ENCODE data around the gene EEPD1.
"Not testable (repeated sequence)": the region's sequence is repeated elsewhere in the genome, so short reads cannot be mapped to it uniquely, and the experiment has no call there.

Gene EEPD1

DNA sequence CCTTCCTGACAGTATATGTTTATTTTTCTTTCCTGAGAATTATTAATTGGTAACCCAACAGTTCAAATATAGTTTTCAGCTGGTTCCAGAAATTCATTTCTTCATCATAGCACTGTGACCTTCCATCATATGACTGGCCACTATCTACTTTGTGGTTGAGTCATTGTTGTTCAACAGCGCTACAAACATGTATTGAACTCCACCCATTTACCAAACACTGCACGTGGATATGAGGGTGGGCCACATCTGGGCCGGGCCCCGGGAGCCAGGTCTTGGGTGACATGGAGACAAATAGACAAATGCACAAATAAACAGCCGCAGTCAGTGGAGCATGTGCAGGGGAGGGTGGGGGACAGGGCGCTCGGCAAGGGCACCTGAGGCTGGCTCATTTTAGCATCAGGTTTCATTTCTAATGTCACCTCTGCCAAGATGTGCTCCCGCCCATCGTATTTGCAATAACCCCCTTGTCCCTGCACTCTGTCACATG is 24.0 kb upstream of the EEPD1 start:
- DNase-seq, result no peak

DNA sequence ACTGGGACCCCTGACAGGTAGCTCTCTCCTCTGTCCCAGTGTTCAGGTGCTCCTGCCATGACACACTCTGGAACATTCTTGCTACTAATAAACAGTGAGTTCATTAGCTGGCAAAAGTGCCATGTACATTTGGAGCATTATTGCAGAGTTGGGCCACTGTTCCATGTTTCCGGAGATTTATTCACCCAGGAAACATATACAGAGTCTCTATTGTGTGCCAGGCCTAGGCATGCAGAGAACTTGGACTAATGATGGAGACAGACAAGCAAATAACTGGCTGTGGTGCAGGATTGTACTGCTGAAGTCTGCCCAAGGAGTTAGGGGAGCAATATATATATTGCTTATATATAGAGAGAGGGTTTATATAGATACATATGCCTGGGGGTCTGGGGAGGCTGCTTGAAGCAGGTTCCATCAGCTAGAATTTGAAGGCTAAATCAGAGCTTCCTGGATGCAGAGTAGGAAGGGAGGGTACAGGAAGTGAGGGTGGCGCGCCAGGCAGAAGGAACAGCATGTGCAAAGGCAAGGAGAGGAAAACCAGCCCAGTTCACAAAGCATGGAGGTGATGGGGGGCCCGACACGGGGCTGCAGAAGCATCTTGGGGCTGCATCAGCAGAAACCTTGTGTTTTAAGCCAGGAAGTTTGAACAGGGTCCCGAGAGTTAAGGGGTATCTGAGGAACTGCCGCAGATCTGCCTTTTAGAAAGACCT is 22.7 kb upstream of the EEPD1 start:
- no peak for DNase-seq

DNA sequence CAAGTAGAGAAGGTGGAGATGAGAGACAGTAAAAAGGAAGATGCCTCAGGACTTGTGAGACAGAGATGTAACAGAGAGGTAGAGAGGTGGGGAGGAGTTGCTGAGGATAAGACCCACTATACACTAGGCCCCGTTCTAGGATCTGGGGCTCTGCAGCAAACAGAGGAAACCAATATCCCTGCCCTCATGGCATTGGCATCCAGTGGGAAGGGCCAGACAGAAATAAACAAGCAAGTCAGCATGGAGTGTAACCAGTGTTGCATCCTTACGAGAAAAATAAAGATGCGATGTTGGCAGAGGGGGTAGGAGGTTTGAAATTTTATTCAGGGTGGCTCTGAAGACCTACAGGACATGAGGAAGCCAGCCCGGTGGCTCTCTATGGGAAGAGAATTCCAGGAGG is 22.0 kb upstream of the EEPD1 start:
- no peak for DNase-seq

DNA sequence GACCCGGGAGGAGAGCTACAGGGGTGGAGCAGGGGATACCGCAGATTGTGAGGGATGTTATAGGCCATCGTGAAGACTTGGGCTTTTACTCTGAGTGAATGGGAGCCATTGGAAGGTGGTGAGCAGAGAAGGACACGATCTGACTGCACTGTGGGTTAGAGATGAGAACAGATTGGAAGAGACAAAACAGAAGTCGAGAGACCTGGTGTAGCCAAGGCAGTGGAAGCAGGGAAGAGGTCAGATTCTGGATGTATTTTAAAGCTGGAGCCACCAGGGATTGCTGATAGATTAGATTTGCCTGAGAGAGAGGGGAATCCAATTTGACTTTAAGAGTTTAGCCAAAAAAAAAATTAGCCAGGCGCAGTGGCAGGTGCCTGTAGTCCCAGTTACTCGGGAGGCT is 21.6 kb upstream of the EEPD1 start:
- DNase-seq, result no peak

DNA sequence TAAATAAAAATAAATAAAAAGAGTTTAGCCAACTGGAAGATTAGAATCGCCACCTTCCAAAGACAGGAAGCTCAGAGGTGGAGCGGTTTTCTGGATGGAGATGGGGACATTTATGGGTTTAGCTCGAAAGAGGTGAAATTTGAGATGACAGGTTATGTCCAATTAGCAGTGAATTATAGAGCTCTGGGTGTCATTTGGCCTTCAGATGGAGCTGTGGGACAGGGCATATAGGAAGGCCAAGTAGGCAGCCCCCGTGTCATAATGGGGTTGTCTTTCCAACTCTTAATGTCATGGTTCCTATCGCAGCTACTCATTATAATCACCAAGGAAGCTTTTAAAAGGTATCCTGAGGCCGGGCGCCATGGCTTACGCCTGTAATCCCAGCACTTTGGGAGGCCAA is 21.0 kb upstream of the EEPD1 start:
- no peak for DNase-seq

DNA sequence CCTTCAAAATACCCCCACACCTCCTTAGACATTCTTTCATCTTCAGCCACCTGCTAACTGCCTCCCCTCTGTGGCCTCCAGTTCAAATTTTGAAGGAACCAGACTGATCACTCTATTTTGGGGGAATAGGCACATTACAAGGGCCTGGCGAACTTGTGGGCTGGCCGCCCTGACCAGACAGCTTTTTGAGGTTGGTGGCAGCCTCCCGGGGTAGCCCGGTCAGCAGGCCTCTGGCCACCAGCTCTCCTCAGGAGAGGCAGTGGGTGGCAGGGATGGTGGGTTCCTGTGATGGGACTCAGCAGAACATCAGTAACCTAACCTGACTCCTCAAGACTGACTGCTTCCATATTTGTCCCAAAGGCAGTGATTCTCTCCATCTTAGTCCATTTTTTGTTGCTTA is 17.4 kb upstream of the EEPD1 start:
- no peak for DNase-seq

DNA sequence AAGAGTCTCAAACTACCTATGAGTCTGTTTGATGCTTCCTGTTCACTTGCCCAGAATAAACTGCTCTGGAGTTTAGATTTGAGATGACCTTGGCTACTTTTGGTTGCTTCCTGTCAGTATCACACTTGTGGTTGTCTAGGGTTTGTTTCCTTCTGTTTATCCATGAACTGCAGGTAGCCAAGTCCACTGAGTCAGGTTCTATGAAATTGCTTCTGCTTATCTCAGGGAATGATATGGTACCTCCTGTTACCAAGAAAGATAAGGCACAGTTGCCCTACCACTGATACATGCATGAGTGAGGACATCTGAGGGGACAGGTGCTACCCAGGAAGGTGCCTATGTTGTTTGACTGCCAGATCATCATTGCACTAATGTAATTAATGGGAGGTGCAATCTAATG is 15.8 kb upstream of the EEPD1 start:
- DNase-seq, result no peak

DNA sequence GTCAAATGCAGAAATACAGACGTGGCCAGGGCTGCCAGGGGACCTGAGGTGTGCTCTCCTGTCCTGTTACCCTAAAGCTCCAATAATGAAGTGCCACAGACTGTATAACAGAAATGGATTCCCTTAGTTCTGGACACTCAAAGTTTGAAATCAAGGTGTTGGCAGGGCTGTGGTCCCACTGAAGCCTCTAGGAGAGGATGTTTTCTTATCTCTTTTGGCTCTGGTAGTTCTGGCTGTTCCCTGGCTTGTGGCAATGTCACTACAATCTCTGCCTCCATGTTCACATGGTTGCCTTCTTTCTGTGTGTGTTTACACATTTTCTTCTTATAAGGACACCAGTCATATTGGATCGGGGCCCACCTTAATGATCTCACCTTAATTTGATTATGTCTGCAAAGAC is 15.3 kb upstream of the EEPD1 start:
- no peak for DNase-seq

DNA sequence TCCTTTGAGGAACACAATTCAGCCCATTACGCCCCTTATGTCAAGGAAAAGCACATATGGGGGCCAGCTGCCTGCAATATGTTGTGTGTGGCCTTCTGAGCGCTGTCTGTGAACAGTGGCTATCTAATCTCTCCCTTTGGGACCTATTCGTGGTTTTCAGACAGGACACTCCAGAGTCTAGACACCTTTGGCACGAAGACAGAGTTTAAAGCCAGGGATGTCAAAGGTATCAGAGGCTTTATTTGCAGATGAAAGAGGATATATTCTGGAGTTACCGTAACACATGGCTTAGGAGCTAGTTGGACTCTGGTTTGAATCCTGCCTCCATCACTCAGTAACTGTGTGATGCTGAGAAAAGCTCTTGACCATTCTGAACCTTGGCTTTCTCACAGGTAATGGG is 14.8 kb upstream of the EEPD1 start:
- DNase-seq, result no peak

DNA sequence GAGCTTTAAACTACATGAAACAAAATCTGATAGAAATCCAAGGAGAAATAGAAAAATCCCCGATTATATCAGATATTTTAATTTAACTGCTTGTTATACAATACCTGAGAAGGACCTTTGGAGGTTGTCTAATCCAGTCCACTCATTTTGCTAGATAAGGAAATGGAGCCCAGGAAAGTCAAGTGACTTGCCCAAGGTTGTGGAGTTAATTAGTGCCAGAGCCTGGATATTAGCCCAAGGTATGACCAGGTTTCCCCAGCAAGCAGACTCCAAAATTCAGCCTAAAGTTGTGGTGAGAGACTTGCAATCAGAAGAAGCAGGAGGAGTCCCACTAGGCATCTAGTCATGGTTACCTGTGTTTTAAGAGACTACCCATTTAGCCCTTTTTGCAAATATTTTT is 11.7 kb upstream of the EEPD1 start:
- no peak for DNase-seq

DNA sequence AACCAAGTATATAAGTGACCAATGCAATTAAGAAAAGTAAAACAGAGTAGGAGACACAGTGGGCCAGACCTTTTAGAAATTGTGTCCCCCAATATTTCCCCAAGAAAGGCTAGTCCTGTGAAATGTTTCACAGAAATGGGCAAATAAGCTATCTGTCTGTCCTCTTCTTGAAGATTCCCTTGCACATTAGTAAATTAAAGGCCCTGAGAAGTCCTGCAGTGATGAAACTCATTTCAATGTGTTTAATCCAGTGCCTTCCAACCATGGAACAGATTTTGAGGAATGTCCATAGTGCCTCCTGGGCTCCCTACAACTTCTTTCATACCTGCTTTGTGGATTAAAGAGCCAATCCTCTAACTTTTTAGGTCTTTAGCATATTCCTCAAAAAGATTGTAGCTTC is 11.2 kb upstream of the EEPD1 start:
- DNase-seq, result no peak

DNA sequence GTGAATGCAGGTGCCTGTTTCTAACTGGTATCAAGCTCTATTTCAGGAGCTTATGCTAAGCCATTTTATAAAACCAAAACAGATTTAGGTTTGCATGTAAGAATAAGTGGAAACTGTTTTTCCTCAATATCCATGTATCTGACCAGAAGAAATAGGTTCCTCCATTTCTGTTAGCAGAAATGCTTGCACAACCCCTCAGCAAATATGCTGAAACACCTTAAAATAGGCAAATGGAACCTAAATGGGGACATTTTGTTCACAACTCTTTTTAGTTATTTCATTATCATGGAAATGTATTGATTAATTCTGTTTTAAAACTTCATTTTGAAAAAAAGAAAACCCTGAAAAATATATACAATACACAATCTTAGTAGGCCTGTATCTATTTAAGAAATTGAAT is 8.9 kb upstream of the EEPD1 start:
- no peak for DNase-seq

DNA sequence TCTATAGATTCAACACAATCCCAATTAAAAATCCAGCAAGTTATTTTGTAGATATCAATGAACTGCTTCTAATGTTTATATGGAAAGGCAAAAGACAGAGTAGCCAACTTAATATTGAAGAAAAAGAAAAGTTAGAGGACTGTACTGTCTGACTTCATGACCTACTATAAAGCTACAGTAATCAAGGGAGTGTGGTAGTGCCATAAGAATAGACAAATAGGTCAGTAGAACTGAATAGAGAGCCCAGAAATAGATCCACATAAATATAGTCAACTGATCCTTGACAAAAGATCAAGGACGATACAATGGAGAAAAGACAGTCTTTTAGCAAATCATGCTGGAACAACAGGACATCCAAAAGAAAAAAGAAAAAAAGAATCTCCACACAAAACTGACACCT is 7.4 kb upstream of the EEPD1 start:
- no peak for DNase-seq

DNA sequence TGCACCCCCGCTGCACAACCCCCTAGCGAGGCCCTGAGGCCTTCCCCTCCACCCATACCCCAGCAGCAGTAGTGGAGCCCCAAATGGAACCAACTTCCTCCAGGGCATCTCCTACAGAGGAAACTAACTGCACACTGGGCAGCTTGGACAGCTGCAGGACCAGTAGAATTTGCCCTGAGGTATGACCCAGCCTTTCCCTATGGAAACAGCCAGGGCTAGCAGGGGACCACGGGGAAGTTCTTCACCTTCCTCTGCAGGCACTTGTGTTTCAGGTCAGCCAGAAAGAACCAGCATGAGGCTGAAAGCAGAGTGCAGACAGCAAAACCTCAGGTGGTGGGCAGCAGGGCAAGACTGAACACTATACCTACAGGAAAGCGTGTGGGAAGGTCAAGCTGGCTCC is 5.7 kb upstream of the EEPD1 start:
- DNase-seq, result no peak

DNA sequence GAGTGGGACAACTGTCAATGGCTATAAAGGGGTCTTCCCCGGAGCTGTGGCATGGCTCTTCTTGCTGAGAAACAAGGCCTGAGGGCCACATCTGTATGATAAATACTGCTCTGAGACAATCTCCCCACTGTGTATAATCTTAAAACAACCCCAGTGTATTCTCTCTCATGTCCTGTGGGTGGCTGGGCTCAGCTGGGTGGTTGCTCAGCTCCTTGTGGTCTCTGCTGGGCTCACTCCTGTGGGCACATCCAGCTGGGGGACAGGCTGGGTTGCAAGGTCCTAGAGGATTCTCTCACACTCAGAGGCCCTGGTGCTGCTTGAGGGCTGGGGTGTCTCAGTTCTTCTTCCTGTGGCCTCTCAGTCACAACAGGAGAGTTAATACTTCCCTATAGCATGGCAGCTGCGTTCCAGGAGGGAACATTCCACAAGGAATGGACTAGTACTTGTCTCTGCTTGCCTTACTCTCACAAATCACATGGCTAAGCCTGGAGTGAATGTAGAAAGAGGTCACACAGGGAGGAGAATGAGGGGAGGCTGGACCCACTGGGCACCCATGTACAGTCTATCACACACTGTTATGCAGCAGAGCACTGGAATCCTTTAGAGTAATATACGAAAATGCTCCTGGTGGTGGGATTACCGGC is 4.5 kb upstream of the EEPD1 start:
- DNase-seq, result no peak

DNA sequence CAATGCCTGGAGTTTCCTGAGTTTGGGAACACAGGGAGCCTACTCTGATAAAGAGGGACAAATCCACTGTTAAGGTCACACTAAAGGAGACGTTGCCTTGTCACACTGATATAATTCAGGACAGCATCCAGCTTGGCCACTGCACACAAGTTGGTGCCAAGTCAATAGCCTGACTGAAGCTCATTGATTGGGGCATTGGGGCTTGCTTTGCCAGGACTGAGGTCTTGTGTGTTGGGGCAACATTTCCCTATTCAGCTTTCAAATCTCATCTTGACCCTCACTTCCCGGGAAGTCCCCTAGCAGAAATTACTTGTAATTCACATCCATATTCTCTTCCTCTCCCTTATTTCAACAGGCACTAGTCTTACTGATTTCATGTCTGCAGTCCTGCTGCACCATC is 3.8 kb upstream of the EEPD1 start:
- DNase-seq, result not testable (repeated sequence)

DNA sequence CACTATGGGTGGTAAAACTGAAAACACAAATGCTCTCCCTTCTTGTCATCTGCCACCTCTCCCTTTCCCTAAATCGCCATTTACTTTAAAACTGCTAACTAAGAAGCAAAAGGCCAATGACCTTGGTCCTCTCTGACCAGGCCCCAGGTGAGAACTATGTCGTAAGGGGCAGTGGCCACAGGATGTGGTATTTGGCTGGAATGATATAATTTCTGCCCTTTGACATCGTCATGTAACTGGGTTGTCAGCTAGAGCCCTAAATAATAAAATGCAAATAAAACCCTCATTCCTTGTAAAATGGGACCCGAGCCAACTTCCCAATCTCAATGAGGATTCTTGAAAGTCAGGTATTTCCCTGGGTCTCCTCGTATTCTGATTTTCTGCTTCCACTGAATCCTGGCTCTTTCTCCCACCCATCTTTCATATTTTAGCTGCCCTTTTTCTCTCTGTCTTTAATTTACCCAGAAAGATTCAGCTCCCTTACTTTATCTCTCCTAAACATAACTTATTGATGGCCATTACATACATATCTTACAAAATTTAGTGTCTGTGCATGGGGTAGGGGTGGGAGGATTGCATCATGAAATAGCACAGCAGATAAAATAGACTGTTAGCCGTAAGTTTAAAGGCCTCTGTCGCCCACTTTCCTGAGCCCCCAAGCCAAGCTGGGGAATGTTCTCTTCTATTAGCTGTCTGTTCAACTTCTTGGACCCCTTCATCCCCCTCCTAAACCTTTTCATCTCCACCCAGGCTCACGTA is 3.2 kb upstream of the EEPD1 start:
- DNase-seq, result no peak

DNA sequence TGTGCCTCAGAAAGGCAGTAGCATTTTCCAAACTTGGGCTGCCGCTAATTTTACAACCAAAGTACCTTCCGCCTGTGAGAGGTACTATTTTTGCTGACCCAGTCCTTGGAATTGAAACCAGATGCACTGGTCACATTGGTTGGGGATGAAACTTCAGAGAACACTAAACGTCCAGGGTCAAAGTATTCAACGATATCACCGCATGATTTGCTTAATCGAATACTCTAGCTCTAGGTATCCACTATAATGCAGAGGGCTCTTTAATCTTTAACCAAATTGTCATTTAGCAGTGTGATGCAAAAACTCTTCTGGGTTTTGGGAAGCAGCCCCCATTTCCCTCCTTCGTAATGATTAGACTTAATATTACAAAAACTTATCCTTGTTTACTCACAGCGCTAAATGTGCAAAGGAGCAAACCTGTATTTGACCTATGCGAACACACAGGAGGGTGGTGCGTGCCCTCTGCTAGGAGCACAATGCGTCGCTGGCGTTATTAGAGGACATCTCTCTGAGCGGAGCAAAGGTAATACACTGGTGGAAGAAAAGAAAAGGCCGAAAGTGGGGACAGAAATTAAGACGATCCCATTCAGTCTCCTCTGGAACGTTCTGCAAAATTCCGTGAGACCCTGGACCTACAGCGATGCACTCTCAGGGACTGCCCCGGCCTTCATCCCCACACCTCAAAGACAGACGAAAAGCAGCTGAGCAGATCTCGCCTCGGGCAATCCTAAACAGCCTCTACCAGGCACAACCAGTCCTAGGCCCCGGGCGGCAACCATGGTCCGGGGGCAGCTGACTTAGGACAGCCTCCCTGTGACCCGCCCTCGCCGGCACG is 916 bp upstream of the EEPD1 start:
- no peak for DNase-seq

DNA sequence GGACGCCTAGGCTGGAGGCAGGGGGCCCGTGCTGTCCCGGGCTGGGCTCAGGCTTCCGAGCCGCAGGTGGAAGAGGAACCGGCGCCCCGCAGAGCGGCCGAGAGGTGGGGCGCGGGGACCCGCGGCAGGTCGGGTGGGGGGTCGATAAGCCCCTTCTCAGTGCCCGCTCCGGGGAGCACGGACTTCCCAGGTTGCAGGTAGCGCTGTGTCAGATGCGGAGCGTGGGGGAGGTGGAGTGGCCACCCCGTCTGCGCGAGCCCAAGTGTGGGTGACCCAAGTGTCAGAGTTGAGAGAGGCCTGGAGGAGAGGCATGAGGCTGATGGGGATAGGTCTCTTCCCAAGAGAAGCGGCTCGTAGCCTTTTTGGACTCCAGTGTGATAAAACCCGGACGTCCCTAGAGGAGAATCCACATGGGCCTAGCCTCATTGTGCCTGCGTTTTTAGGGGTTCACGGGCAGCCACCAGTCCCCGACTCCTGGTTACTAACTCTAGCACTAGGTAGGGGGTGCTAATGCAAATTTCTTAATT is 580 bp downstream of the EEPD1 start:
- DNase-seq, result peak; percentile 5 to 11

DNA sequence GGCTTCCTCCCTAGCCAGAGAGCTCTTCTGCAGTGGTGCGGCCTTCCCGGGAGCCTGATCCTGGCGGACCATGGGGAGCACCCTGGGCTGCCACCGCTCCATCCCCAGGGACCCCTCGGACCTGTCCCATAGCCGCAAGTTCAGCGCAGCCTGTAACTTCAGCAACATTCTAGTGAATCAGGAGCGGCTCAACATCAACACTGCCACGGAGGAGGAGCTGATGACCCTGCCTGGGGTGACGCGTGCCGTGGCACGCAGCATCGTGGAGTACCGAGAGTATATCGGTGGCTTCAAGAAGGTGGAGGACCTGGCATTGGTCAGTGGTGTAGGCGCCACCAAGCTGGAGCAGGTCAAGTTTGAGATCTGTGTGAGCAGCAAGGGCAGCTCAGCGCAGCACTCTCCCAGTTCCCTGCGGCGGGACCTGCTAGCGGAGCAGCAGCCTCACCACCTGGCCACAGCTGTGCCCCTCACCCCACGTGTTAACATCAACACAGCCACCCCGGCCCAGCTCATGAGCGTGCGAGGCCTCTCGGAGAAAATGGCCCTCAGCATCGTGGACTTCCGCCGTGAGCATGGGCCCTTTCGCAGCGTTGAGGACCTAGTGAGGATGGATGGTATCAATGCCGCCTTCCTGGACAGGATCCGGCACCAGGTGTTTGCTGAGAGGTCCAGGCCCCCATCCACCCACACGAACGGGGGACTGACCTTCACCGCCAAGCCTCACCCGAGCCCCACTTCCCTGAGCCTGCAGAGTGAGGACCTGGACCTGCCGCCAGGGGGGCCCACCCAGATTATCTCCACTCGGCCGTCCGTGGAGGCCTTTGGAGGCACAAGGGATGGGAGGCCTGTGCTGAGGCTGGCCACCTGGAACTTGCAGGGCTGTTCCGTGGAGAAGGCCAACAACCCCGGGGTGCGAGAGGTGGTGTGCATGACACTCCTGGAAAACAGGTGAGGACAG is 1.5 kb downstream of the EEPD1 start:
- no peak for DNase-seq

DNA sequence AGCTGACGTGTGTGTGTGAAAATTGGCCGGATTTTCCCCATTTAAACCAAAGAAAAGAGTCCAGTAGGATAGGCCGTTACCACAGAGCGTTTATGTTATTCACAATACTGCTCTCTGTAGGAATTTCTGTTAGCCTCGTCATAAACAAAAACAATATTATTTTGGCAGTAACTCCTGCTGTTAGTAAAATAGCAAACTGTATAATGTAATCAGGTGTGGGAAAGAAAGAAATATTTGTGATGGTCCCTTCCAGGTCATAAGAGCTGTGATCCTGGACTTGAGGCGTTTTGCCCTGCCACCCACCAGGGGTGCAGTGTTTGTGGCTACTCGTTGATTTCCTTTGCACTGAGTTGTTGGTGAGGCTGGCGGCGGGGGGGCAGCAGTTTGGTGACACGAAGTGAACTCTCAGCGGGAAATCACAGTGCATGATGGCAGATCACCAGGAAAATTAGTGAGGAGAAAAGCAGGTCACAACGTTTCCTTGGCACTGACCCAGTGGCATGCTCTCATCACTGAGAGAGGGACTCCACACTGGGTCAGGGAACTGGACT is 2.8 kb downstream of the EEPD1 start:
- DNase-seq, result no peak
